ENCODE measurements around the gene PACSIN1.
A peak's percentile ranks its signal among the peaks of the same experiment; 100 is the strongest.

The PACSIN1 gene

DNA sequence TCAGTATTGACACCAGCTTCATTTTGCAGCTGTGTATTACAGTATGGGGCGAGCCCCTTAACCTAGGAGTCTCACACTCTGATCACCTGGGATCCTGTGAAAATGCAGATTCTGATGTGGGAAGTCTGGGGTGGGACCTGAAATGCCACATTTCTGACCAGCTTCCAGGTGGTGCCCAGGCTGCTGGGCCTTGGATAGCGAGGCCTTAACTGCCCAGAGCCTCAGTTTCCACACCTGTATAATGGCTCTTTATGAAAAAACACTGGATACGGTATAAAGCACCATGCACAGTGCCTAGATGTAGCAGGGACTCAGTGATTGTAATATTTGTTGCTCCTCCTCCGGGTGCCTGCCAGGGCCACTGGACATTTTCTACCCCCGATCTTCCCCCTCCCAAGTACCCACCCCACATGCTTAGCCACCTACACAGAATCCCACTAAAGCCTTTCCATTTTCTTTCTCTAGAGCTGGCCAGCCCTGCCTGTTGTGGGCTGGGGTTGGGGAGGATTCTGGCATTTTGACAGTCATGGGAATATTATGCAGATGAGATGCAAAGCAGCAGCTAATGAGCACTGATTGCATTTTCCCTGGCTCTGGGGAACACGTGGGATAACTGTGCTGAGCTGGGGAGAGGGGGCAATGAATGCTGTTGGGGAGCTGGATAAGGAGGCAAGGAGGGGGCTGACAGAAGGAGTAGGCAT lies 45.5 kb downstream of the PACSIN1 start:
- H3K4me3 ChIP-seq (ENCODE audit: low read depth, low read length), result no peak overlapping the region
- DNase-seq (ENCODE audit: low read depth), result no peak
- TF ChIP-seq, protein P1, sequence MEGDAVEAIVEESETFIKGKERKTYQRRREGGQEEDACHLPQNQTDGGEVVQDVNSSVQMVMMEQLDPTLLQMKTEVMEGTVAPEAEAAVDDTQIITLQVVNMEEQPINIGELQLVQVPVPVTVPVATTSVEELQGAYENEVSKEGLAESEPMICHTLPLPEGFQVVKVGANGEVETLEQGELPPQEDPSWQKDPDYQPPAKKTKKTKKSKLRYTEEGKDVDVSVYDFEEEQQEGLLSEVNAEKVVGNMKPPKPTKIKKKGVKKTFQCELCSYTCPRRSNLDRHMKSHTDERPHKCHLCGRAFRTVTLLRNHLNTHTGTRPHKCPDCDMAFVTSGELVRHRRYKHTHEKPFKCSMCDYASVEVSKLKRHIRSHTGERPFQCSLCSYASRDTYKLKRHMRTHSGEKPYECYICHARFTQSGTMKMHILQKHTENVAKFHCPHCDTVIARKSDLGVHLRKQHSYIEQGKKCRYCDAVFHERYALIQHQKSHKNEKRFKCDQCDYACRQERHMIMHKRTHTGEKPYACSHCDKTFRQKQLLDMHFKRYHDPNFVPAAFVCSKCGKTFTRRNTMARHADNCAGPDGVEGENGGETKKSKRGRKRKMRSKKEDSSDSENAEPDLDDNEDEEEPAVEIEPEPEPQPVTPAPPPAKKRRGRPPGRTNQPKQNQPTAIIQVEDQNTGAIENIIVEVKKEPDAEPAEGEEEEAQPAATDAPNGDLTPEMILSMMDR (IDR thresholded peaks at IDR 0.05; ENCODE audit: low read depth, low read length, missing control alignments), result no peak
- in situ Hi-C loops (cut with HindIII; ENCODE audit: low sequenced_read_pairs), result loop anchor here (5.0 kb wide), 1 partner anchor 64 kb away; no protein-coding TSS in a partner anchor

DNA sequence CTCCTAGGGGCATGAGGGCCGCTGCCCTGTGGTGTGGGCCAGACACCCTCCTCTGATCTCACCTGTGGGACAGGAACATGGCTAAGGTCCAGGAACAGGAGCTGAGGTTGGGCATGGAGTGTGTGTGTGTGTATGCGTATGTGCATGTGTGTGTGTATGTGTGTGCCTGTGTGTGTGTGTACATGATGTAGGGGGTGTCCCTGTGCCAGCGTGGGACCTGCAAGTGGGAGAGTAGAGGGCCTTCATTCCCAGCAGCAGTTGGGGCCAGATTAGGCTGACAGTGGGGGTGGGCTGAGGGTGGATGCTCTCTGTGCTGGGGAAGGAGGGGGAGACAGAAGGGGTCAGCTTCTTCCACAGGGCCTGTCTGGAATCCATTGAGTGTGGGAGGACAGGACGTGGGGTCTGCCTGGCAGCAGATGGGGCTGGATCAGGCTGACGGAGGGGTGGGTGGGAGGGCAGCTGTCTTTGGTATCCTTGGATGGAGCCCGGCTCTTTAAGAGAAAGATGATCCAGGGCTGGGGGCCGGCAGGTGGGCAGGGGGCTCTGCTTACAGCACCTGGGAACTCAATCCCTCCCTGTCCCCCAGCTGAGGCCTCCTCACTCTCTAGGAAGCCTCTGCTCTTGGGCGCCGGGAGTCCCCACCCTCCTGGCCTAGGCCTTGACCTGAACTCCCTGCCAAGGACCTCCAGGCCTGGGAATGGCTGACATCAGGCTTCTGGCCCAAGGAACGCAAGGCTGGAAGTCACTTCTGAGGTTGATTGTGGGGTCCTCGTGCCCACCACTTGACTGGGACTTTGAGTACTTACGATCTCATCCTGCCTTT lies 46.2 kb downstream of the PACSIN1 start:
- in situ Hi-C loops (cut with HindIII; ENCODE audit: low sequenced_read_pairs), result loop anchor here (5.0 kb wide), 1 partner anchor 65 kb away; no protein-coding TSS in a partner anchor
- H3K4me3 ChIP-seq (ENCODE audit: low read depth, low read length), result no peak overlapping the region
- TF ChIP-seq, protein P1 (IDR thresholded peaks at IDR 0.05; ENCODE audit: low read depth, low read length, missing control alignments), result no peak
- DNase-seq (ENCODE audit: low read depth), result no peak

DNA sequence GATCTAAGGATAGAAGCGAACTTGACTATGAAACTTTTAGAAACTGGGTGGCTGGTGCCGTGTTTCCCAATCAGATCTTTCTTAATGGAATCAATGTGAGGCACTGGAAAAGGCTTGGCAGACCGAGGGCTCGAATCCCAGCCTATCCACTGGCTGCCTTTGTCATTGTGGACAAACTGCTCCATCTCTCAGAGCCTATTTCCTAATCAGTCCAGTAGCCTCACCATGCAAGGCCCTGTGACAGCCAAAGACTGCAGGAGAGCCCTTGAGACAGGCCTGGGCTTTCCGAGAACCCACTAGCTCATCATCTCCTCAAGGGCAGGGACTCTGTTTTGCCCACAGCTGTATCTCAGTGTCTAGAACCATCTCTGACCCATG lies 46.9 kb downstream of the PACSIN1 start:
- in situ Hi-C loops (cut with HindIII; ENCODE audit: low sequenced_read_pairs), result loop anchor here (5.0 kb wide), 1 partner anchor 65 kb away; no protein-coding TSS in a partner anchor
- TF ChIP-seq, protein P1 (IDR thresholded peaks at IDR 0.05; ENCODE audit: low read depth, low read length, missing control alignments), result no peak
- H3K4me3 ChIP-seq (ENCODE audit: low read depth, low read length), result no peak overlapping the region
- DNase-seq (ENCODE audit: low read depth), result no peak

DNA sequence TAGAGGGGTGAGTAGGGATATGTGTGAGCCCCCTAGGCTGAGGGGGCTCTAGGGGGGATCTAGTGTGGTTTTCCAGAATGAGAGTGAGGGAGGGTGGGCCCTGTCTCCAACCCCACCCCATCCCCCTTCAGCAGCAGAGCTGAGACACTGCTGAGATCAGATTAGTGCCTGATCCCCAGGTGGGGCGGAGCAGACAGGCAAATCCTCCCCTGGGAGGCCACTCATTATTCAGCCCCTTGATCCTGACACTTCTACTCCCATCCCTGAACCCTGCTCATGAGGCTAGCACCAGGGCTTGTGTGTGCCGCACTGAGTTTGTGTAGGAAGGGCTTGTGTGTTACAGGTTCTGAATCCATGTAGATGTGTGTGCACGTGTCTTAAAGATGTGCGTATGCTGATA lies 47.8 kb downstream of the PACSIN1 start:
- H3K4me3 ChIP-seq (ENCODE audit: low read depth, low read length), result no peak overlapping the region
- in situ Hi-C loops (cut with HindIII; ENCODE audit: low sequenced_read_pairs), result loop anchor here (5.0 kb wide), 1 partner anchor 66 kb away; no protein-coding TSS in a partner anchor
- TF ChIP-seq, protein P1 (IDR thresholded peaks at IDR 0.05; ENCODE audit: low read depth, low read length, missing control alignments), result no peak
- DNase-seq (ENCODE audit: low read depth), result no peak

DNA sequence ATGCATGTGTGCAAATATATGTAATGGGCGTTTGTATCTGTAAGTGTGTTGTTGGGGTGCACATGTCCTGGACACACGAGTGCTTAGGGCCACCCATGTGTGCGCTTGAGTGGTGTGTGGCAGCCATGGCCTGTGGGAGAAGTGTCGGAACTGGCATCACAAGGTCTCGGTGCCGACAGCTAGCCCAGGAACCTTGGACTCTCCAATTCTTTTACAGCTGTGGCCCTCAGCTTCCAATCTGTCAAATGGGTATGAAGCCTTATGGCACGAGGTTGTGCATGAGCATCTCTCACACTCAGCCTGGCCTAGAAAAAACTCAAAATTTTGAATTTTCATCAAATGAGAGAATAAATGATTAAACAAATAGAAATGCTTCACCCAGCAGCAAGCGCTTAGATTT lies 48.2 kb downstream of the PACSIN1 start:
- H3K4me3 ChIP-seq (ENCODE audit: low read depth, low read length), result no peak overlapping the region
- in situ Hi-C loops (cut with HindIII; ENCODE audit: low sequenced_read_pairs), result loop anchor here (5.0 kb wide), 1 partner anchor 67 kb away; no protein-coding TSS in a partner anchor
- TF ChIP-seq, protein P1 (IDR thresholded peaks at IDR 0.05; ENCODE audit: low read depth, low read length, missing control alignments), result no peak
- no peak for DNase-seq (ENCODE audit: low read depth)

DNA sequence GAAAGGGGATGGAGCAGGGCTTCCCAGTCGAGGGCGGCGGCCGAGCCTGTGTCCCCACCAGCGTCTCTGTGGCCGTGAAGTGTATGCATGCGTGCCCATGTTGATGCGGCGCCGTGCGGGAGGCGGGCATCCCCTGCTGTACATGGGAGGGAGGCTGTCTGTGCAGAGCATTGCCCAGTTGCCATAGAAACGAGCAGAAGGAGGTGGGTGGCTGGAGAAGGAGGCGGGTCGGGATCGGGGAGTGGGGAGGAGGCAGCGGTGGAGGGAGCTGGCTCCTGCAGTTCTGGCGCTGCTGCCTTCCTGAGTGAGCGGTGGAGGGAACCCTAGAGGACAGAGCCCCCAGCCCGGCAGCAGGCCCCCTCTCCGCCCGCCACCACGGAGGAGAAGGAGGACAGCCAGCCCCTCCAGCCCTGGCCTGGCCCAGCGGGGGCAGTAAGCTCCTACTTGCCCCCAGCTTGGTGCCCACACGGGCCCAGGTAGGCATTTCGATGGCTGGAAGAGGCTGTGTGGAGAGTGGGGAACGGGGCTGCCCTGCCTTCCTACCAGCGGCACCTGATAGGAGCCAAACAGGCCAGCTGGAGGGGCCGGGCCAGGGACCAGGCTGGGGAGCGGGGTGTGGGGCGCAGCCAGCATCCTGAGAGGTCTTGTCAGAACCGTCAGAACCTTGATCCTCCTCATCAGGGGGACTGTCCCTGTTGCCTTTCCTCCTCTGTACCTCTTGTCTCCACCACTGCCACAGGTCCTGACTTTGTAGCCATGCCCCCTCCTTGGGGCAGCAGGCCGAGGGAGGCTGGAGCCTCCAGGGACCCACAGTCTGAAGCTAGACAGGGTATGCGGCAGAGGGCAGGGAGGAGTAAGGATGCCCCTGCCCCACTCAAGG lies 49.0 kb downstream of the PACSIN1 start:
- no peak overlapping the region for H3K4me3 ChIP-seq (ENCODE audit: low read depth, low read length)
- in situ Hi-C loops (cut with HindIII; ENCODE audit: low sequenced_read_pairs), result loop anchor here (5.0 kb wide), 1 partner anchor 68 kb away; no protein-coding TSS in a partner anchor
- DNase-seq (ENCODE audit: low read depth), result peak; percentile 12
- TF ChIP-seq, protein P1 (IDR thresholded peaks at IDR 0.05; ENCODE audit: low read depth, low read length, missing control alignments), result no peak
